HG03354 (cell line): ENCODE measurements around the gene PSMG4.

Source experiments
- ATAC-seq: cut with Tn5 transposase; IDR thresholded peaks from one replicate; pipeline ENCODE4 v1.9.1; 2021; ENCODE audit warnings: mild to moderate bottlenecking; ENCODE audit not compliant: unreplicated experiment, poor library complexity, severe bottlenecking

PSMG4 gene

GRCh38 chr6:3285049-3285639 lies 26.4 kb downstream of the PSMG4 start:
- no peak for ATAC-seq

DNA sequence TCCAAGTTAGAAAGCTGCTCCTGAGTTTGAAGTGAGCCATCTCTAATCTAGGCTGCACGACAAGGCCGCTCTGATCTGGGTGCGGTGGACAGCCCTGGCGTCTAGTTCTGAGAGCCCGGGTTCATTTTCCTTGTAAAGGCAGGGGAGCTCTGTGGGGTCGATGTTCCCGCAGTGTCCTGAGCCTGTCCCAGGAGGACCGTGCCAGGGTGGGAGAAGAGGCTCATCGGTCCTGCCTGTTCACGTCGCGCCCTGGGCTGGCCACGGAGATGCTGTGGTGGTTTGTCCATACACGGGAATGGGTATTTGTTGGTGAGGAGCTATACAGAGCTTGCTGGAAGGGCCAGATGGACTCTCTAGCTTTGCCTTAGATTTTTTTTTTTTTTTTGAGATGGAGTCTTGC lies 27.0 kb downstream of the PSMG4 start:
- ATAC-seq = no peak

GRCh38 chr6:3286641-3287171 lies 28.0 kb downstream of the PSMG4 start:
- no peak for ATAC-seq

DNA sequence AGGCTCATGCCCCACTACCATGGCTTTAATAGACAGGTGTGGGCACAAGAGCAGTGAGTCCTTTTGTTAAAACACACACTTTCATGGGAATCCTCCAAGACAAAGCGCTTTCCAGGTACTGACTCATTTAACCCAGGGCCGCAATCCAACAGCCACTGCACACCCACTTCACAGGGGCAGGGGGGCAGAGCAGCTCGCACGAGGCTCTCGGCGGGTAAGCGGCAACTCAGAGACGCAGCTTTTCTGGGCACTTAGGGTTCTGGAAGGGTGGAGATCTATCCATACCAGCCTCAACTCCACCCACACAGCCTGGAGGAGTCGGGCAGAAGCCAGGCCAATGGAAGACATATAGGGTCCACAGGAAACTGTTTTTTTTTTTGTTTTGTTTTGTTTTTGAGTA lies 28.6 kb downstream of the PSMG4 start:
- ATAC-seq = no peak

GRCh38 chr6:3287976-3288707 lies 29.4 kb downstream of the PSMG4 start:
- no peak for ATAC-seq

GRCh38 chr6:3288711-3289663 lies 30.2 kb downstream of the PSMG4 start:
- ATAC-seq = no peak

GRCh38 chr6:3289664-3290055 lies 30.9 kb downstream of the PSMG4 start:
- ATAC-seq = no peak

DNA sequence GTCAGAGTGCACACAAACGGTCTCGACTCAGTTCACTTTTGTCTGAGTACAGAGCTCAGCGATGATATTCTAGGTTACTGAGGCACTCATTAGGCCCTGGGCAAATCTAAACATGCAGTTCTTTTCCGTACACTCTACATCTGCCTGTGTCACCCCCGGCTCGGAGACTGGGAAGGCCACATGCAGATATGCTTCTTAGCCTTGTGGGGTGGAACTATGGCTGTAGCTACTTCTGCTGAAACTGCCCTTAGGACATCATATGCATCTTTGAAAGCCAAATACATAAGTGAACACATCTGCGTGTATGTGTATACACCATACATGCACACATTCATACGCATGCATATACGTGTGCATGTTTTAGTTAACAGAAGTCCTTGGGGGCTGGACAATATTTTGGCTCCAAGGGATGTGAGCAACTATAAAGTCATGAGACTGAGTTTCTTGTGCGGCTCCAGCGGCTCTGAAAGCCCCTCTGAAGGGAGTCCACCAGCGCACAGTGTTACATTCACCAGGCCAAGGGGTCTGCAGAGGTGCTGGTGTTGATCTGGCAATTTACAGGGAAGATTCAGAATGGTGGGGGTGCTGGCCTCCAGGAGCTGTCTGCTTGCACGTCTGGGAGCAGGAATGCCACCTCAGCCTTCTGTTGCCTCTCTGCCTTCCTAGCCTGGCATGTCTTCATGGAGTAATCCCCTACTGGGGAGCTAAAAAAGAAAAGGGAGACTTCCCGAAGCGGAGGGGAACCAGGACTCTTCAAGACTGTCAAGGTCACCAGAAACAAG lies 31.6 kb downstream of the PSMG4 start:
- no peak for ATAC-seq

GRCh38 chr6:3290931-3291211 lies 32.1 kb downstream of the PSMG4 start:
- ATAC-seq = no peak

DNA sequence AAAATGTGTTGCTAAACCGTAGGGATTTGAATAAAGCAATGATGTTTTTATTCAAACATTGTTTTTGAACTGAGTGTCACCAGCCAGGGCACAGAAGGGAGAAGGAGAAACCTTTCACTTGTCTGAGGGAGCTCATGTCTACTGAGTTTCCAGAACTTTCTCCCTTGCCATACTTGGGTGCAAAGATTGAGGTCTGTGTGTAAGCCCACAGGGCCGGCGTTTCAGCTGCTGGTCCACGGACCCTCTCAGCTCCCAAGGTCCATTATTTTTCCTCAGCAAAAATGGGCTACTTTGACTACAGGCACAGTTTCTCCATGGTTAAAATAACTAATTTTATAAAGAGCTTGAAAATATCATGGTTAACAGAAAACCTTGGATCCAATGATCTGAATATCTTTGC lies 32.6 kb downstream of the PSMG4 start:
- no peak for ATAC-seq

DNA sequence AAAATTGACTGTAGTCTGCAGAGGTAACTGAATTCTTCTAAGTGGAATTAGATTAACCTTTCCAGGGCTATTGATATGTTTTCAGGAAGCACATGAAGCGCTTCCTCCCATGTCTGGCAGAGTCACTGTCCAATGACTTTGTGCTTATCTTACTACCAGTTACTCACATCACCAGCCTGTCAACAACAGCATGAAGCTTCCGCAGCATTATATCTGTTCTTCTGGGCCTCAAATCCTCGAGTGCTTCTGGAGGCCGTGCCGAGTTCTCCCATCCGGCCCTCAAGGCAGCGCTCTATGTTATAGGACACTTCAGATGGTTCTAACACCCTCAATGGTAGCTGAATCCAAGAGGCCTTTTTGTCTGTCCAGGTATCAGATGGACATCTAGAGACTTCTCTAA lies 33.2 kb downstream of the PSMG4 start:
- ATAC-seq = no peak

DNA sequence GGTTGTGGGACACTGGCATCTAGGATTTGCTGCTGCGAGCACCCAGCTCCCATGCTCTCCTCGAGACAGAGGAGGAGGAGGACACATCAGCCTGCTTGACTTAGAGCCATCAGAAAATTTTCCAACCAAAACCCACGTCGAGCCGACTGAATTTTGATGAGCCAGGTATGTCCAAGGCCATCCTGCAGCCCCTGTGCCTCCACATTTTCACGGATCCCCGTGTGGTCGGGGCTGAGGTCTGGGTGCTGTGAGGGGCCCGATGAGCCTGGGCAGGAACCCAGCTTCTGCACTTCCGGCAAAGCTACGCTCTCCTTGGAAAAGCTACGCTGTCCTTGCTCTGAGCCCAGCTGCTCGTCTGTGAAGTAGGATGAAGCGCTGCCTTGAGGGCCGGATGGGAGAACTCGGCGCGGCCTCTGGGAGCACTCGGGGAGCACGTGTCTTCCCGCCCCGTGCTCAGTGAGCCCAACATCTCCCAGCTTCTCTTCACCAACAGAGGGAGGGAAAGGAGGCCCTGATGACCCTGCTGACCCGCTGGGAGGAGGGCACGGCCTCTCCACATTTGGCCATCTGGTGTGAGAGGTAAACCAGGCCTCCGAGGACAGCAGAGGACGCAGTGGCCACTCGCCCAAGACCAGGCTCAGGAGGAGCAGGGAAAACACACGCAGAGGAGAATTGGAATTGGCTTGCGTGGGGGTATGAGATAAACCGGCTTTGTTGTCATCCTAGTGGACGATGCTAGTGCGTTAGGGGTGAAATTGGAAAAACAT lies 33.9 kb downstream of the PSMG4 start:
- no peak for ATAC-seq

GRCh38 chr6:3293271-3294155 lies 34.8 kb downstream of the PSMG4 start:
- ATAC-seq = no peak

DNA sequence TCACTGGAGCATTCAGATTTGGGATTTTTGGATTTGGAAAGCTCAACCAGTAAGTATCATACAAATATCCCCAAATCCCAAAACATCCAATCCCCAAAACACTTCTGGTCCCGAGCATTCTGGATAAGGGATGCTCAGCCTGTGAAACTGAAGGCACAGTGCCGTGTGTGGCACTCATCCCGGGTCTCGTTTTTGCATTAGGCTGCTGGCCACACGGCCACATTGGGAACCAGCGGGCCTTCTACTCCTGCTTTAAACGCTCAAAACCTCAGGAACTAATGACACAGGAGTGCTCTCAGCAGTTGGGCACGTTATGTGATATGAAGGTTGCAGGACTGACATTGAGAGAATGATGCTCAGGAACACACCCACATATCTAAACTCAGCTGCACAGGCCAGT lies 35.6 kb downstream of the PSMG4 start:
- ATAC-seq = no peak

DNA sequence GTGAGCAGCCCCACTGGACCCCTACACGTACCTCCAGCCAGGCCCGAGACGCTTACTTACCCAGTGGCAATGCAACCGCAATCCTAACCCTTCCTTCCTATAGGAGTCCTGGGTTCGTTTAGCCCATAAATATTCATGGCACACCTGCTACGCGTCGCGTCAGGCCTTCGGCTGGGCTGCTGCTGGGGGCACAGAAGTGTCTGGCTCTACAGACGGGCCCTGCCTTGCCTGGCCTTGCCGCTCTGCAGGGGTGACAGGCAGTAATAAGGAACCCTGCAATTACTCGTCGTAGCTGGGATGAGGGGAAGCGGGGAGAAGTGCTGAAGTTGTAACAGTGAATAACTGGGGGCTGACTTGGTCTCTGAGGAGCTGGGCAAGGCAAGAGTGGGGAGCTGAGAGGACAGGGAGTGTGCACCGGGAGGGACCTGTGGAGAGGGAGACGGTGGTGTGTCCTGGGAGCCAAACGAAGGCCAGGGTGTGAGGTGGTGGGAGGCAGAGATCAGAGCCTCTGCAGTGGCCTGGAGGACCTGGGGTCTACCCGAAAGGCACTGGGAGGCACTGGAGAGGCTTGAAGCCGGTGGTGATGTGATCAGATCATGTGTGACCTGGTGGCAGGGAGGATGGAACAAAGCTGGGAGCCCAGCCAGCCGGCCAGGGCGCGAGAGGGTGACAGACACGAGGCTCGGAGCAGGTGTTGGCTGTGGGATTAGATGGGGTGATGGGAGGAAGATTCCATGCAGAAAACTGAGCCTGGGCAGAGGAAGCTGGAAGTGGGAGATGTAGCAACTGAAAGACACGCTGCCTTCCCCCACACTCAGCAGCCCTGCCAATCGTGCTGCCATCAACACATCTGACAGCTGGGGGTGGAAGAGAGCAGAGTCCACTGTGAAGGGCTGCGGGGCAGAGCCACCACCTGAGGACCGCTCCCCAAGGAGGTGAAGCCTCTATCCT lies 36.4 kb downstream of the PSMG4 start:
- ATAC-seq = no peak

GRCh38 chr6:3296078-3296477 lies 37.3 kb downstream of the PSMG4 start:
- ATAC-seq = no peak

- ATAC-seq = no peak
Observed at GRCh38 chr6:3296537-3296936, 37.8 kb downstream of the PSMG4 start.
